CD4-positive, alpha-beta T cell treated with Interferon gamma for 1 hour (primary cell): ENCODE measurements around the gene SYK.

Experiments
- DNase-seq: peaks from one replicate; pipeline ENCODE4 v3.0.0-alpha.2; 2020

SYK gene

DNA sequence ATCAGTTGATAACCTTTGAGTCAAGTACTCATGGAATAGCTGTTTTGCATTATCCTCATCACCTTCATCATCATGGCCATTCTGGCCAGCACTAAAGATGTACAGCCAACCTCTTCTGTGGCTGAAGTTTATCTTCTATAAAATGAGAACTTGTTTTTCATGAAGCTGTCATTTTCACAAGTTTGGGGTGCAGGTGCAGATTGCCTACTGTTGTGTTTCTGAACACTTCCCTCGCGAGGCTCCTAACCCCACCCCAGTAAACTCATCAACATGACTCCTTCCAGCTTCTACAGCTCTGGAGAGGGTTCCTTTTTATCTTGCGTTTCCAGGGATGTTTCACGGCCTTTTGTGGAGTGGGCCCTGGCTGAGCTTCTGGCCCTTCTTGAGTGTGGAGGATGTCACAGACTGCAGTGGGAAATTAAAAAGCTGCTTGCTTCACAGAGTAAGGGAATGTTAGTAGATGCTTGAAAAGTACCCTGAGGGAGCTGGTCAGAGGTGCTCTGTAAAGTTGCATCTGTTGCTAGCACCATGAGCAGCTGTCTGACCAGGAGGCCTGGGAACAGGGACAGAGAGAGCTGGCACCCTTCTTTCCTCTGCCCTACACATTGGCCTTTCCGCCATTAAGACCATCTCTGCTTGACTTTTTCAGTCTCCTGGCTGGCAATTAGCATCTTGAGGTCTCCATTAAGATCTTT, 24.9 kb downstream of the SYK start:
- DNase-seq: no peak

DNA sequence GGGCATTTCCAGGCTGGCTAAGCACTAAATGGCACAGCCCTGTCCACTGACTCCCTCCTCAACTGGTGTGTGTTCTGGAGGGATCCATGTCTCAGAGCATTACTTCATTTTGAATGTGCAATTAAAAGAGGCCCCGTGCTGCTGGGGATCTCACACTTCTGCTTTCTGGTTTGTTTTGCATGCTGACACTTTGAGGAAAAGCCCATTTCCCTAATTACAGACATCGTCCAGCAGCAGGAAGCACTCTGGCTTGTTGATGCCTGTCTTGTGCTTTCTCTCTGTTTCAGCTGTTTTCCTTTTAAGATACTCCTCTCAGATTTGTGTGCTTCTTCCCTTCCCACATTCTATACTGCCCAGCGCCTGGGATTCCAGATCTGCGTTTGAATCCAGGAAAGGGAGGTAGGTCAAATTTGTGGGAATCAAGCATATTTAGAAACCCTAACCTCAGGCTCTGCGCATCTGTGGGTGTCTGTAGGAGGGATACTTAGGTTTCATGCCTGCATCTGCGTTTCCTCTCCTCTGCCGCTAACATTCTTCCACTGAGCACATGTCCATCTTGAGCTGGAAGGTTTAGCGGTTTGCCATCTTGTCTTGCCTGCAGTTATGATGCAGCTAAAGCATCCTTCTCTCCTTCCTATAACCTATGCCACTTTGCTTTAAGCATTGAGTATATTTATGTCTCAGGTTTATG, 25.7 kb downstream of the SYK start:
- DNase-seq: peak; percentile 47

DNA sequence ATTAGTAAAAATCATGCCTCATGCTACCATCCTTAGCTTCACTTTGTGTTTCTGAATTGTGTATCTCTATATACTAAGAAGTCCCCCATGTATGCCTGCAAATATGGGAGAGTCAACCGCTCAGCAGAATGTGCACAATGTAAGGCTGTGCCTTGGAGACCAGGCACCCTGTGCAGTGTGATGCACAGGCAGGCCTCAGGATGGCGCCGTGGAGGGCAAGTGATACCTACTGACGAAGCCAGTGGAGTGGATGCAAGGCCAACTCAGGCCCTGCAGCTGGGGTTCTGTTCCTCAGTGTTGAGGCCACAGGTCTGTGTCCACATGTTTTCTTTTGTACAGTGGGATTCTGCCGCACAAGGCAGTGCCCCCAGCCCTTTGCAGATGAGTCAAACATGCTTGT, 28.4 kb downstream of the SYK start:
- DNase-seq: no peak

DNA sequence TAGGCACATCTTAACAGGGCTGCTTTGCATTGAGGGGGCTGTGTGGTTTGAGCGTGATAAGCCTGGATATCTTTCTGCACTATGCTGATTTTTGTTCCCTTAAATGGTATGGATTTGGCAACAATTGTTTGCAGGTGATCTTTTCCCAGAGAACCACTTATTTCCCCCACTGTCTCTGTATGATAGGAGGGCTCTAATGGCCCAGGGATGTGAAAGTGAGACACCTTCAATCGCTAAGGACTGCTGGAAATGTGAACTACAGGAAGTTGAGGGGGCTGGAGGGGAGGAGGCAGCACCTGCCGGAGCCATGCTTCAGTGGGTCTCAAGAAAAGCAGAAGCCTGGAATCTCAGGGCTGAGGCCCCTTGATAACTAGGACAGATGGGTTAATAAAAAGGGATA, 29.4 kb downstream of the SYK start:
- DNase-seq: peak; percentile 15

DNA sequence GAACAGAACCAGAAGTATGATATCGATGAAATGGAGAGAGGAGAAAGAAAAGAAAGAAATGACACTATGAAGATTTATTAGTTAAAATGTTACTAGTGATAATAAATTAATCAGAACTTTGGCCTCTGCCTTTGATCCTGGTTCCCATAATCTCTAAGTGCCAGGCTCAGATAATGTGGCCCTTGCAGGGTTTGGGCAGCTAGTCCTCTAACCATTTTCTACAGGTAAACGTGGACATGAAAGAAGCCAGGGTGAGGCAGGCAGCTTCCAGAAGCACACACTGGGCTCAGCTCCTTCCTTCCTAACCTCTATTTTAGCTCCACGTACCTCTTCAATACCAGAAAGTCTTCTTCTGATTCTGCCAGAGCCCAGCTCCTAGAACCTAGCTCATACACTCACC, 30.6 kb downstream of the SYK start:
- DNase-seq: no peak

DNA sequence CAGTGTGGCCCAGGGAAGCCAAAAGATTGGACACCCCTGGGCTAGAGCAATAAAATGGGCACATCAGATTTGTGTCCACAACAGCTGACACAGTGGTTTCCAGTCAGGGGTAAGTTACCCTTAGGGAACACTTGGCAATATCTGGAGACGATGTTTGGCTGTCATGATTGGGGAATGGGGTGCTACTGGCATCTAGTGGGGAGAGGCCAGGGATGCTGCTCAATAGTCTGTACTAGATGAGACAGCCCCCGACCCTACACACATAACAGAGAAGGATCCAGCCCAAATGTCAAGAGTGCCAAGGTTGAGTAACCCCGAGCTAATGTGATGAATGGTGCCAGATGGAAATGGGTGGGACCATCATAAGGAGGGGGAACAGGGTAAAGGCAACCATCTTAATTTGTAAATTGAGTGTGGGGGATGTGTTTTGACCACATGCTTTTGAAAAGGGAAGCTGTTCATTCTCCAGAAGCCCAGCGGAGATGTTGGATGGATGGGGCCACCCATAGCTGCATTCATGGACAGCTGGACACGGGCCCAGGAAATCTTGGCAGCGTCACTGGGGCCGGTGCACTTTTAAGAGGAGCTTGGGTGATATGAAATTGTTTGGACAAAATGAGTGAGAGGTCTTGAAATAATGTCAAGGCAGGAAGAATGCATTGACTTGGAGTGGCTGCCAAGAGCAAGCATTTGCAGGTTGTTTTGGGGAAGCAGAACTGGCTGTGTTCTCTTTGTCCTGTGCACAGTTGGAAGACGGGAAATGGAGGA, 33.4 kb downstream of the SYK start:
- DNase-seq: no peak

DNA sequence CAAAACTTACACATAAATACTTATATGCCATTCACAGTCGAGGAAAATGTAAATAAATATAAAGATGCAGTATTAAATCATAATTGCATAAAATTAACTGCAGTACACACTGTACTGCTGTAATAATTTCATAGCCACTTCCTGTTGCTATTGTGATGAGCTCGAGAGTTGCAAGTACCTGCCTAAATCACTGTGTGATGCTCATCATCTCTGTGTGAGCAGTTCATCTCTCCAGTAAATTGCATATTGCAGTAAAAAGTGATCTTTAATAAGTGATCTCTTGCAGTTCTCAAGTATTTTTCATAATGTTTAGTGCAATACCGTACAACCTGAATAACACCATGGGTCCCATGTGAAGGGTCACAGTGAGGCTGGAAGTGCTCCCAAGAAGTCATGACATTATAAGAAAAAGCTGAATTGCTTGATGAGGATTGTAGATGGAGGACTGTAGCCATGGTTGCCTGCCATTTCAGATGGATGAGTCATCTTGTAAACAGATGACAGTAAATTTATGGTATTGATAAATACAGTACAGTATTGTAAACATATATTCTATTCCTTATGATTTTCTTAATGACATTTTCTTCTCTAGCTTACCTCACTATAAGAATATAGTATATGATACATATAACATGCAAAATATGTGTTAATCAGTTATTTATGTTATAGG, 34.9 kb downstream of the SYK start:
- DNase-seq: no peak

DNA sequence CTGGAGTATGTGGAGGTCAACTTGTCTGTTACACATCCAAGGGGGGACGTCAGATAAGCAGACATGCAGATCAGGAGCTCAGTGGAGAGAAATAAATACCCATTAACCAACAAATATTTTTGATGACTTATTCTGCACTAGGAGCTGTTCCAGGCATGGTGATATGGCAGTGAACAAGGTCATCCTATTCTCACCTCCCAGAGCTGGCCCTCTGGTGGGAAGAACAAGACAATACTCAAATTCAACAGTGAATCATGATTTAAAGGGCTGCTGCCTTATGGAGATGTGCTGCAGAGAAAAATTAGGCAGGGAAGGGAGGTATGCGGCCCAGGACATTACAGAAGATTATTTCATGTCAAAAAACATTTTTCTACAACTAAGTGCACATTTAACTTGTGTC, 36.5 kb downstream of the SYK start:
- DNase-seq: no peak

DNA sequence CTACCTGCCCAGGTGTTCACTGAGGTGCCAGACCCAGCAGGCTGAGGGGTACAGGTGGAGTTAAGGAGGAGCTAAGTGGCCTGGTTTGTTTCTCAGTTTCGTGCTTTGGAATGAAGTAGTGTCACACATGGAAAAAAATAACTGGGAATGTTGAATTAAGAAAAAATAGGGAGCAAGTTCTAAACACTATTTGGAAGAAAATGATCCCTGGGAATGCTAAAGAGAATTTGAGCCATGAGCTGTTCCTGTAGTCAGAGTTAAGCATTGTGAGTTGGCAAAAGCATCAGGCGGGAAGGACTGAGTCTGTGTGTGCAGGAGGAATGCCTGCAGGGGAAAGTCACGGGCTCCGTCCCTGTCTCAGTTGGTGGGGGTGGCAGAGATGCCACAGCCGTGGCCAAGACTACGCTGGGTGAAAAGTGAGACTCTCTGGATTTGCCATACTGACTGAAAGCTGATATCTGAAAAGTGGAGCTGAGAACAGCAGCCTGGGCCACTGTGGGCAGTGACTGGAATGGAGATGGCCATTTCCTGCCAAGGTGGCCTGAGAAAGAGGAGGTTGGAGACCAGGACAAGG, 37.0 kb downstream of the SYK start:
- DNase-seq: no peak

DNA sequence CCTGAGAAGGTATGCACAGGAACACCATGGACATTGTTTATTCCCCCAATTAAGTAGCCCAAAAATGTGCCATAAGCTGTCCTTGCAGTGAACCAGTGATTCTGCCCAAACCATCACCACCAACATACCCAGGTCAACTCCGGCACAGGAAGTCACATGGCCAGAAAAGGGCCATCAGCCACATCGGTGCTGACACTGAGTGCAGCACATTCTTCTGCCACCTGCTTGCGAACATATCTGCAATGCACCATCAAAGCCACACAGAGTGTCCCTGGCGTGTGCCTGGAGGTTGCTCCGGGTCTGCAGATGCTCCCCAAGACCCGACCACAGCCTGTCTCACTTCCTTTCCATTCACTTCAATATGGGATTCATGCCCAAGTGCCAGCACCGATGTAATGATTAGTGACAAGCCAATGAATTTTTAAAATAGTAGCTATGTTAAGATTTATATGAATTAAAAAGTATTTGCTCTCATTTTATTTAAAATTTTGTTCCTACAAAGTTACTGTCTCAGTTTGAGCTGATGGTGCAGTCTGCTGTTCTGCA, 37.6 kb downstream of the SYK start:
- no peak for DNase-seq

DNA sequence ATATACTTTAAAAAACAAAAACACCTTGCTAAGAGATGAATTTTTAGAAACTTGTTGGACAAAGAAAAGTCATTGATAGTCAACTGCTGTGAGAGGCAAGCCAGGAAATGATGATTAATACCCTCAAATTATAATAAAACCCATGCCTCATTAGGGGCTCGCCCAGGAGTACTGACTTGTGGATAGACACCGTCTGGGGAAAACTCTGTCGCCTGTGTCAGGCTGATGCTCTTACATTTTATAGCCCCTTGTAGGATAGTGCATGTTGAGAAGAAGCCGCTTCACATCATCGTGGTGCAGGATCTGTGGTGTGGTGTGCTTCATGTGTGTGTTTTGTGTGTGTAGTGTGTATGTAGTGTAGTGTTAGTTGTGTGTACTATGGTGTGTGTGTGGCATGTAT, 39.1 kb downstream of the SYK start:
- DNase-seq: no peak

DNA sequence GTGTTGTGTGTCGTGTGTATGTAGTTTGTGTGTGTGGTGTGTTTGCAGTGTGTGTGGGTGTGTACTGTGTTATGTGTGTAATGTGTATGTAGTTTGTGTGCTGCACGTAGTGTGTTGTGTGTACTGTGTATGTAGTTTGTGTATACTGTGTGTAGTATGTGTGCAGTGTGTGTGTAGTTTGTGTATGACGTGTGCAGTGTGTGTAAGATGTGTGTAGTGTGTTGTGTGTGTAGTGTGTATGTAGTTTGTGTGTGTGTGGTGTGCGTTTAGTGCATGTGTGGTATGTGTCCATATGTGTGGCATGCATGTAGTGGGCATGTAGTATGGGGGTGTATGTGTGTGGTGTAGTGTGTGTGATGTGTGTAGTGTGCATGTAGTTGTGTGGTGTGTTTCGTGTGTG, 39.6 kb downstream of the SYK start:
- no peak for DNase-seq

DNA sequence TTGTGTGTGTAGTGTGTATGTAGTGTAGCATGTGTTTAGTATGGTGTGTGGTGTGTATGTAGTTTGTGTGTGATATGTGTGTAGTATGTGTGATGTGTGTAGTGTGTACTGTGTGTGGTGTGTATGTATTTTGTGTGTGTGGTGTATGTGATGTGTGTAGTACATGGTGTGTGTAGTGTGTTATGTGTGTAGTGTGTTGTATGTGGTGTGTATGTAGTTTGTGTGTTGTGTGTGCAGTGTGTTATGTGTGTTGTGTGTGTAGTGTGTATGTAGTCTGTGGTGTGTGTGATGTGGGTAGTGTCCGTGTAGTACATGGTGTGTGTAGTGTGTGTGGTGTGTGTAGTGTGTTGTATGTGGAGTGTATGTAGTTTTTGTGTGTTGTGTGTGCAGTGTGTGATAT, 40.0 kb downstream of the SYK start:
- DNase-seq: no peak

DNA sequence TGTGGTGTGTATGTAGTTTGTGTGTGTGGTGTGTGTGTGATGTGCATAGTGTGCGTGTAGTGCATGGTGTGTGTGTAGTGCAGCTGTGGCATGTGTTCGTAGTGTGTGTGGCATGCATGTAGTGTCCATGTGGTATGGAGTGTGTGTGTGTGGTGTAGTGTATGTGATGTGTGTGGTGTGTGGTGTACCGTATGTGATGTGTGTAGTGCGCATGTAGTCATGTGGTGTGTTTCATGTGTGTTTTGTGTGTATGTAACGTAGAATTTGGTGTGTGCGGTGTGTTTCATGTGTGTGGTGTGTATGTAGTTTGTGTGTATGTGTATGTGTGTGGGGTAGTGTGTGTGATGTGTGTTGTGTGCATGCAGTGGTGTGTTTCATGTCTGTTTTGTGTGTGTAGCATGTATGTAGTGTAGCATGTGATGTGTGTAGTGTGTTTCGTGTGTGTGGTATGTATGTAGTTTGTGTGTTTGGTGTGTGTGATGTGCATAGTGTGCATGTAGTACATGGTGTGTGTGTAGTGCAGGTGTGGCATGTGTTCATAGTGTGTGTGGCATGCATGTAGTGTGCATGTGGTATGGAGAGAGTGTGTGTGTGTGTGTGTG, 40.7 kb downstream of the SYK start:
- no peak for DNase-seq

DNA sequence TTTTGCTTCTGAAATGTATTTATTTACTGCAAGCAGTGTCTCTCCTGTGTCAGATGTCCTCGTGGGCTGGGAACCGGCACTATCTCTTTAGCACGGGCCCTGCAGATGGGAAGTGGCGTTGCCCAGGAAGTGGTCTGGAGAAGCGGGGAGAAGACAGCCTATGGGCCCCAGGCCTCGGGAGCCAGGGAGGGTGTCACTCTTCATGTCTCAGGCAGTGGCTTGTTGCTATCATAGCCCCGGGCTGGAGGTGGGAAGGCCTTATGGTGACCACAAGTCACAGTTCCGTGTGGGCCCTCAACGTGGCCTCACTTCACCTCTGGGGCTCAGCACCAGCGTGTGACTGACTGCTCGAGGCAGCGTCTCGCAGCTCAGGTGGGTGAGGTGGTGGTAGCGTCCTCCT, 41.4 kb downstream of the SYK start:
- peak; percentile 18 for DNase-seq

DNA sequence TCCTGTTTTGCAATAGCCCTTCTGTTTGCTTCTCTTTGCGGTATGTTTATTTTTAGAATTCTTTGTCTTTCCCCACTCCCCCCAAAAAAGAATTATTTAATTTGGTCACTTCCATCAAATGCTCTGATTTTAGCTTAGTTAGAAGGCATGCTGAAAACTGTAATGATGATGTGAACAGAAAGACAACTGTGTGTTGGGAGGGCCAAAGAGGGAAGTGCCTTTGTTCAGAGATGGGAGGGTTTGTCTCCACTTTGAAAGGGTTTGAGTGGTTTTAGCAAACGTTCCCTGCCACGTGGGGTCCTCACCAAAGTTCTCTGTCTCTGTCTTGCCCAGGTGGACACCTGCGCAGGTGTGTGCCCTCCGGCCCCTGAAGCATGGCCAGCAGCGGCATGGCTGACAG, 41.9 kb downstream of the SYK start:
- DNase-seq: no peak

DNA sequence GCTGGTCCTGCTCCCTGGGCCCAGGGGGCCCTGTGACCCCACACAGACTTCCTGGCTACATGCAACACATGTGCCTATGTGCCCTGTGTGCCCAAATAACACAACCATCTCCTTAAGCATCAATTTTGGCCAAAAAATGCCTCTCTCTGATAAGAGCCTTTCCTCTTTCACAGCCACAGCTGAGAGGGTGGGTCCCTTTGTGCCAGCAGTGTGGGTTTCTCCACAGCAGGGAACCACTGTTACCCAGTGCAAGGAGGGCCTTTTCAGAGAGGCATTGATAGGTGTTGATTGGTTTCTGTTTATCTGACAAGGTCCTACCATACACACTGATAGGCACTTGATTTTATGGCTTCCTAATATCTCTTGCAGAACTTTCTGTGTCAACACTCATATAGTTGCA, 42.7 kb downstream of the SYK start:
- DNase-seq: no peak

DNA sequence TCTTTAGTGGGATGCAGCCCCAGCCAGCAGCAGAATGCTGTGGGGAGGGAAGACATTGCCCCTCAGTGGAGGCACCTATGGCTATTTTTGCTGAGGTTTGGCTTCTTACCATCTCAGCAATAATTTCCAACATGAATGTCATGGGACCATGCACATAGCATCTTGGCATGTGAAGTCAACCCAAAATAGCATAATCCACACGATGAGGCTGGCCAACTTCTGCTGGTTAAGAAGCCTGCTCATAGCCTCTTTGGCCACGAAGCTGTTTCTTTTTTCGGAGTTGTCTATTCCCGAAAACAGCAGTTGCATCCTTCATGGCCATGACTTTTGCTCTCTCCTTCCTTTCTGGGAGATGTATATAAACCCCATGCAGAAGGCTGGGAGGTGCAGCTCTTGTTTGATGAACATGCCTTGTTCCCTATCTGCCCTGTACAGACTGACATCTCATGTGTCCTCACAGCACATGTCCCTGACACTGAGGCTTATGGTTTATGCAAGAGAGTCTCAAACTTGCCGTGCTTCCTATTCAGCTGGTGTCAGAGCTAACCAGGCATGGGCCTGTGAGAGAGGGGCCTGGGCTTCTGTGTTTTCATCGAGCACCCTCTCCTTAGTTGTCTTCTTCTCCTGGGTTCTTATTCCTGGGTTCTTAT, 45.3 kb downstream of the SYK start:
- no peak for DNase-seq

DNA sequence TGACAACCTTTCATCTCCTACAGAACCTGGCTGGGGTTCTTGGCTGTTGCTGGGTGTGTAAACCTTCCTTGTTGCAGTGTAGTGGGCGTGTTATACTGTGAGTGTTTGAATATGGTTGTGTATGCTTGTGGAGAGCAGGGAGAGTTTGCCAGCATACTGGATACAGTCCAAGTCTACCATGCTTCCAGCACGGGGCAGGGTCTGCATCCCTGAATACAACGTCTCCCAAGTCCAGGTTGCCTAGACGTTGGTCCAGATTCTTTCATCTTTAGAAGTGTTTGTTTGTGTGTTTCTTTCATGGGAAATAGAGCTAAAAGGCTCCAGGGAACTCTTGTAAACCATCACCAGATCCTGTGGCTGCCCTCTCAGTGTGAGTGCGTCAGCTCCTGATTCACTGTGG, 46.4 kb downstream of the SYK start:
- no peak for DNase-seq

DNA sequence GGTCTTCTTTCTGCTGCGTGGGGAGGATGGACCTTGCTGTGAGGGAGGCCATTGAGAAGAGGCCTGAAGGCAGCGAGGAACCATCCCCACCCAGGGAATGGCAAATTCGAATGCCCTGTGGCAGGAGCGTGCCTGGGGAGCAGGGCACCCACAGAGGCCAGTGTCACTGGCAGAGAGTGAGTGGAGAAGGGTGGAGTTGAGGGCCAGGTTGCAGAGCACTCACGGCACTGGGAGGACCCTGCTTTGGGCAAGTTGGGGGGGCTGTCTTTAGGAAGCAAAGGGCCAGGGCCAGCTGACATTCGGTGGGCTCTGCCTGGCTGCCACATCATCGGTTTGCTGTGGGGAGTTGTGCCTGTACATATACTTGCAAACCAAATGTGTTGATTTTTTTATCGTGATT, 47.2 kb downstream of the SYK start:
- no peak for DNase-seq

DNA sequence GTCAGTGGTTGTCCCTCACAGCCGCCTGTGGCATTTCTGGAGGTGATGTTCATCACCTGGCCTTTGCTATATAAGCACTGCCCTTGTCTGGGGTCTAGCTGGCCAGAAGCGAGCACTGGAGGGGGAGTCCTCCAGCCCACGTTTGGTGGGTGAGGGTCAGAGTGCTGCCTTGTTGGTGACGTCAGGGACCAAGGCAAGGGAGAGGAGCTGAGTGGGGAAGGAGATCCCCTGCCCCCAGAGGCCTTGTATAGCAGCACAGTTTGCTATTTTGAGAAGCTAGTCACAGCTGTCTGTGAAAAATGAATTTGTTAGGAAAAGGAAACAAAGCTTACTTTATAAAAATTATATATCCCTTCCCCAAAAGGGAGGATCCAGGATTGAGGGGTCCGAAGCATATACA, 49.8 kb downstream of the SYK start:
- DNase-seq: no peak

DNA sequence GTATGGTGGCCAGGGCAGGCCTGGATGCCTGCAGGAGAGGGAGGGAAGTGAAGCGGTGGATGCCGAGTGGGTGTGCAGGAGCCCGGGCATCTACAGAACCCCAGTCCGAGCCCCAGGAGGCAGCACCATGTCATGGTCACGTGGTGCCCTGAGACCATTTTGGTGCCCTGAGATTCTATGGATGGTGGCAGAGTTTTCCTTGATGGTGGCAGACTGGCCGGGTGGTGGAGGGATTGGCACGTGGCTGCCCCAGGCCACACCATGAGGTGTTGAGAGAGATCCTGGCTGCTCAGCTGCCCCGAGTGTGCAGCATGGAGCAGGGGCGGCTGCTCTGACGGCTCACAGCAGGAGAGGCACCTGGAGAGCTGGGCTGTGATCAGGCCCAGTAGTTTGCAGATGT, 52.3 kb downstream of the SYK start:
- DNase-seq: no peak
